GM19035 (cell line): ENCODE measurements around the gene STARD5.

Experiments
- ATAC-seq: cut with Tn5 transposase; IDR thresholded peaks from one replicate; pipeline ENCODE4 v1.9.1; 2021; ENCODE audit not compliant: unreplicated experiment

Gene STARD5

GRCh38 chr15:81275711-81276392 lies 48.1 kb downstream of the STARD5 start:
- no peak for ATAC-seq

- ATAC-seq = peak; percentile 90
Observed at GRCh38 chr15:81274931-81275707, 48.8 kb downstream of the STARD5 start.

- no peak for ATAC-seq
Observed at GRCh38 chr15:81274255-81274654, 49.7 kb downstream of the STARD5 start.

GRCh38 chr15:81273855-81274254 lies 50.1 kb downstream of the STARD5 start:
- no peak for ATAC-seq

GRCh38 chr15:81273200-81273599 lies 50.7 kb downstream of the STARD5 start:
- ATAC-seq = no peak

GRCh38 chr15:81271761-81272644 lies 51.9 kb downstream of the STARD5 start:
- no peak for ATAC-seq

- no peak for ATAC-seq
Observed at GRCh38 chr15:81270781-81271491, 53.0 kb downstream of the STARD5 start.

GRCh38 chr15:81270188-81270587 lies 53.8 kb downstream of the STARD5 start:
- ATAC-seq = no peak

GRCh38 chr15:81268881-81269601 lies 54.9 kb downstream of the STARD5 start:
- ATAC-seq = no peak

GRCh38 chr15:81268340-81268739 lies 55.6 kb downstream of the STARD5 start:
- ATAC-seq = no peak

GRCh38 chr15:81265944-81266775 lies 57.8 kb downstream of the STARD5 start:
- ATAC-seq = peak; percentile 79

GRCh38 chr15:81265256-81265943 lies 58.5 kb downstream of the STARD5 start:
- ATAC-seq = peak; percentile 17

- ATAC-seq = no peak
Observed at GRCh38 chr15:81264072-81264857, 59.7 kb downstream of the STARD5 start.

GRCh38 chr15:81263477-81263876 lies 60.5 kb downstream of the STARD5 start:
- no peak for ATAC-seq

GRCh38 chr15:81261172-81261811 lies 62.6 kb downstream of the STARD5 start:
- ATAC-seq = no peak

GRCh38 chr15:81259760-81260298 lies 64.1 kb downstream of the STARD5 start:
- ATAC-seq = no peak
